Type B pancreatic cell (in vitro differentiated cells): ENCODE results near the gene JMJD7. TPM values are rescaled to one million over a fixed set of nuclear protein-coding genes. Genes with fewer than 3 reads are reported as not detected.
"Not testable (repeated sequence)": the region's sequence is repeated elsewhere in the genome, so short reads cannot be mapped to it uniquely, and the experiment has no call there.

ENCODE experiments used
- DNase-seq: peaks from one replicate; pipeline ENCODE4 v3.0.0; 2021; ENCODE audit warnings: mixed read lengths; ENCODE audit not compliant: unreplicated experiment; ENCODE audit errors: extremely low spot score
- H3K27ac Mint-ChIP-seq: 2 replicates; pipeline ENCODE4 v1.8.0; 2021; ENCODE audit warnings: mild to moderate bottlenecking, mixed read lengths
- H3K27me3 Mint-ChIP-seq: 2 replicates; pipeline ENCODE4 v1.8.0; 2021; ENCODE audit warnings: mixed read lengths
- H3K36me3 Mint-ChIP-seq: 2 replicates; pipeline ENCODE4 v1.8.0; 2021; ENCODE audit warnings: mixed read lengths
- H3K4me1 Mint-ChIP-seq: one replicate; pipeline ENCODE4 v1.8.0; 2021; ENCODE audit warnings: mixed read lengths; ENCODE audit not compliant: unreplicated experiment
- H3K4me3 Mint-ChIP-seq: 2 replicates; pipeline ENCODE4 v1.8.0; 2021; ENCODE audit warnings: mild to moderate bottlenecking, mixed read lengths
- H3K9me3 Mint-ChIP-seq: 2 replicates; pipeline ENCODE4 v1.8.0; 2021; ENCODE audit warnings: mixed read lengths
- total RNA-seq: library from RNA; stranded (reverse); gene quantifications from 2 replicates; pipeline ENCODE4 v1.2.1, GENCODE V29; 2021; ENCODE audit warnings: low replicate concordance
- TF ChIP-seq, protein P1 (sequence below): fragments of 200-600 bp; sonication (generic); conservative IDR thresholded peaks from 2 replicates; pipeline ENCODE4 v1.5.0; 2021; ENCODE audit warnings: antibody characterized with exemption, mild to moderate bottlenecking

The JMJD7 gene
- total RNA-seq, 1 donor from 2014 or later, result 29.0 TPM

GRCh38 chr15:41828807-41829141 is 882 bp downstream of the JMJD7 start:
- Mint-ChIP-seq H3K27me3 (no peaks in the 10 kb centered on the region), H3K4me3 (peak overlapping the region; percentile 91), H3K9me3 (no peaks in the 10 kb centered on the region), H3K36me3 (peaks cover 8% of the 10 kb centered on the region), H3K27ac (peak overlapping the region; percentile 87), H3K4me1 (peaks cover 17% of the 10 kb centered on the region)
- TF ChIP-seq, protein P1, sequence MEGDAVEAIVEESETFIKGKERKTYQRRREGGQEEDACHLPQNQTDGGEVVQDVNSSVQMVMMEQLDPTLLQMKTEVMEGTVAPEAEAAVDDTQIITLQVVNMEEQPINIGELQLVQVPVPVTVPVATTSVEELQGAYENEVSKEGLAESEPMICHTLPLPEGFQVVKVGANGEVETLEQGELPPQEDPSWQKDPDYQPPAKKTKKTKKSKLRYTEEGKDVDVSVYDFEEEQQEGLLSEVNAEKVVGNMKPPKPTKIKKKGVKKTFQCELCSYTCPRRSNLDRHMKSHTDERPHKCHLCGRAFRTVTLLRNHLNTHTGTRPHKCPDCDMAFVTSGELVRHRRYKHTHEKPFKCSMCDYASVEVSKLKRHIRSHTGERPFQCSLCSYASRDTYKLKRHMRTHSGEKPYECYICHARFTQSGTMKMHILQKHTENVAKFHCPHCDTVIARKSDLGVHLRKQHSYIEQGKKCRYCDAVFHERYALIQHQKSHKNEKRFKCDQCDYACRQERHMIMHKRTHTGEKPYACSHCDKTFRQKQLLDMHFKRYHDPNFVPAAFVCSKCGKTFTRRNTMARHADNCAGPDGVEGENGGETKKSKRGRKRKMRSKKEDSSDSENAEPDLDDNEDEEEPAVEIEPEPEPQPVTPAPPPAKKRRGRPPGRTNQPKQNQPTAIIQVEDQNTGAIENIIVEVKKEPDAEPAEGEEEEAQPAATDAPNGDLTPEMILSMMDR, result no peak
- DNase-seq, result no peak

DNA sequence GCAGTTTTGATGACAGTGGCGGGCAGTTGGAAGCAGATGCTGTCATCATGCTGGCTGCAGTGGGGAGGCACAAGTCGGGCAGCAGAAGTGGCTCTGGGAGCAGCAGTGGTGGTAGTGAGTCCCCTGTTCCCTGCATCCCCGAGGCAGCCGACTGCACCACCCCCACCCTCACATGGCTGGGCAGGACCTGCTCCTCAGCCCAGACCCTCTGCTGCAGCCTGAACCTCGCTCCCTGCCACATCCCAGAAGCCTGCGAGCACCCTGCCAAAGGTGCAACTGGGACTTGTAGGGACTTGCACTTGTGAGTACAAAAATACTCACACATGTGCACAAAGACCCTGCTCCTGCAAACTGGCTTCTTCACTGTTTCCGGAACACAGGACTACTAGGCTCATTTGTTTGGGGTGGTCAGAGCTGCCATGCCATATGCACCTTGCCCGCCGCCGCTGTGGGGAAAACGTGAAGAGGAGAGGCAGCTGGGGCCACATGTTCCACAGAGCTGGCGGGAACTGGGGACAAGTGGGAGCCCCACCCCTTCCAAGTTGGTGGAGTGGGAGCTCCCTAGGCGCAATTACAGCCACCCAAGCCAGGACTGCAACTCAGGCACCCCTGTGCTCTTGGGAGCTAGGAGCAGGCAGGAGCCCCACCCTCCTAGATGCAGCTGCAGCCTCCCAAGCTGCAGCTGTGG is 2.2 kb downstream of the JMJD7 start:
- TF ChIP-seq, protein P1, result no peak
- no peaks in the 10 kb centered on the region for H3K27me3 Mint-ChIP-seq
- H3K36me3 Mint-ChIP-seq, result peaks cover 8% of the 10 kb centered on the region
- peaks cover 21% of the 10 kb centered on the region for H3K4me1 Mint-ChIP-seq
- no peaks in the 10 kb centered on the region for H3K9me3 Mint-ChIP-seq
- no peak for DNase-seq
- H3K27ac Mint-ChIP-seq, result peak overlapping the region; percentile 87
- H3K4me3 Mint-ChIP-seq, result no peak overlapping the region

DNA sequence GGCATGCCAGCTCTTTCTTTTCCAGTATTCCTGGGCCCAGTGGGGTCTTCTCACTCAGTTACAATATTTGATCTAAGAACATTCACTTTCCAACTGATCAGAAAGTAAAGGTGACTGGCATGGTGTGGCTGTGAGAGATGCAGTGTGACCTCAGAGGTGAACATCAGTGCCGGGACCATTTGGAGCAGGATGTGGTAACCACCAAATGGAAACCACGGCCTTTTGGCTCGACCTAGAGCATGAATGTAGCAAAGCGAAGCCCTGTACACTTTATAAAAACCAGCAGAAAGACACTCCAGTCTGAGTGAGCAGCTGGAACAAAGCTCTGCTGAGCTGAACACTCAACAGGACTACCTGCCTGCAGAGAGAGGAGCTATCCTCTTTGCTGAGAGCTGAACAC is 3.4 kb downstream of the JMJD7 start:
- not testable (repeated sequence) for DNase-seq, H3K27me3 Mint-ChIP-seq, H3K4me3 Mint-ChIP-seq, H3K36me3 Mint-ChIP-seq, H3K27ac Mint-ChIP-seq, H3K9me3 Mint-ChIP-seq
- H3K4me1 Mint-ChIP-seq, result peaks cover 21% of the 10 kb centered on the region

GRCh38 chr15:41832208-41832607 is 4.3 kb downstream of the JMJD7 start:
- peak overlapping the region; percentile 77 for H3K4me3 Mint-ChIP-seq
- H3K27ac Mint-ChIP-seq, result peak overlapping the region; percentile 98
- DNase-seq, result no peak
- peaks cover 21% of the 10 kb centered on the region for H3K4me1 Mint-ChIP-seq
- H3K27me3 Mint-ChIP-seq, result no peaks in the 10 kb centered on the region
- H3K36me3 Mint-ChIP-seq, result peaks cover 10% of the 10 kb centered on the region
- H3K9me3 Mint-ChIP-seq, result no peaks in the 10 kb centered on the region
- TF ChIP-seq, protein P1, result no peak

GRCh38 chr15:41832875-41833274 is 5.0 kb downstream of the JMJD7 start:
- TF ChIP-seq, protein P1, result no peak
- H3K4me3 Mint-ChIP-seq, result peak overlapping the region; percentile 77
- H3K9me3 Mint-ChIP-seq, result no peaks in the 10 kb centered on the region
- no peaks in the 10 kb centered on the region for H3K27me3 Mint-ChIP-seq
- H3K36me3 Mint-ChIP-seq, result peaks cover 12% of the 10 kb centered on the region
- no peak for DNase-seq
- H3K27ac Mint-ChIP-seq, result peak overlapping the region; percentile 98
- peaks cover 21% of the 10 kb centered on the region for H3K4me1 Mint-ChIP-seq

DNA sequence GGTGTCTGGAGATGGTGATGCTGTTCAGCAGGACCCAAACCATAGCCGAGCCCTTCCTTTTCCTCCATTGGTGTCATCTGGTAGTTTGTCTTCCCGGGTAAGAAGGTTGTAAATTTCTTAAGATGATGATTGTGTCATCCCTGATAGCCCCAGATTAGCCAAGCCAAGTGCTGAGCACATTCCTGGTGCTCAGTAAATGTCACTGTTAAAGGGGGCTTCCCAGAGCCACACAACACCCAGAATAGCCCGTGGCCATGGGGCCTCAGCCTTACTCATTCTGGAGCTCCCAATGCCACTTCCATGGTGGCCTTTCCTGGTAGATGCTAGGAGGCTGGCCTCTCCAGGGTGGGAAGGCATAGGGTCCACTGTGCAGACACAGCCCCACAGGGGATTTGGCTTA is 6.2 kb downstream of the JMJD7 start:
- H3K27me3 Mint-ChIP-seq, result no peaks in the 10 kb centered on the region
- H3K9me3 Mint-ChIP-seq, result no peaks in the 10 kb centered on the region
- H3K36me3 Mint-ChIP-seq, result peaks cover 12% of the 10 kb centered on the region
- H3K4me3 Mint-ChIP-seq, result no peak overlapping the region
- no peak for DNase-seq
- H3K4me1 Mint-ChIP-seq, result peaks cover 15% of the 10 kb centered on the region
- TF ChIP-seq, protein P1, result no peak
- H3K27ac Mint-ChIP-seq, result peak overlapping the region; percentile 50
